Endothelial cell of umbilical vein (primary cell): ENCODE measurements around the gene LRCH1. TPM values are rescaled to one million over a fixed set of nuclear protein-coding genes. Genes with fewer than 3 reads are reported as not detected.

Experiments
- BruUV-seq: library from RNA; stranded (reverse); fragments of 400-500 nt; replicated peaks from 2 replicates; lab custom pipeline; 2021; lab: Mats Ljungman, UMichigan
- CTCF ChIA-PET: fragments of 300-600, 350-600 bp; sonication (Branson Sonifier 250); formaldehyde crosslinking; loops from one replicate; lab custom pipeline; 2021; ENCODE audit warnings: antibody characterized with exemption, inconsistent platforms; lab: Charles Lee
- POLR2A ChIA-PET: fragments of 300-600, 350-600 bp; sonication (Branson Sonifier 250); formaldehyde crosslinking; loops from one replicate; lab custom pipeline; 2021; ENCODE audit warnings: antibody characterized with exemption, inconsistent platforms; lab: Charles Lee
- DNase-seq: peaks from one replicate; pipeline ENCODE4 v3.0.0-alpha.2; 2011; ENCODE audit warnings: low read depth, low spot score
- FAIRE-seq: peaks from 2 replicates; lab custom pipeline; 2011; peaks lifted over from hg19 to GRCh38; lab: Jason Lieb, UNC
- H2AFZ ChIP-seq: 2 replicates; pipeline ENCODE4 v1.6.0; 2012; ENCODE audit warnings: low read depth, low read length, control low read depth, inconsistent platforms
- H3K27ac ChIP-seq: 2 replicates; pipeline ENCODE4 v1.5.1; 2011; ENCODE audit warnings: low read depth, mild to moderate bottlenecking, control low read depth, low read length, moderate library complexity; ENCODE audit not compliant: insufficient read depth
- H3K27me3 ChIP-seq, 2 experiments: 2 replicates each; pipeline versions ENCODE4 v1.6.0 to v1.6.1; 2011; ENCODE audit warnings: low read length in 2 of 2, mixed read lengths in 1 of 2; ENCODE audit not compliant: control insufficient read depth in 2 of 2, insufficient read depth in 2 of 2
- H3K36me3 ChIP-seq, 2 experiments: 2 replicates in 1 of 2; 3 replicates in 1 of 2; pipeline ENCODE4 v1.5.1; 2011; ENCODE audit warnings: low read length in 2 of 2, mild to moderate bottlenecking in 1 of 2, moderate library complexity in 1 of 2; ENCODE audit not compliant: control insufficient read depth in 2 of 2, insufficient read depth in 2 of 2; ENCODE audit errors: extremely low read depth in 1 of 2
- H3K4me1 ChIP-seq: 3 replicates; pipeline ENCODE4 v1.5.1; 2011; ENCODE audit warnings: mild to moderate bottlenecking, low read length; ENCODE audit not compliant: control insufficient read depth, insufficient read depth; ENCODE audit errors: extremely low read depth
- H3K4me2 ChIP-seq: 2 replicates; pipeline ENCODE4 v1.6.1; 2011; ENCODE audit warnings: low read length, control low read depth, mixed read lengths; ENCODE audit not compliant: insufficient read depth
- H3K4me3 ChIP-seq, 3 experiments: fragments of 200-600 bp in 1 of 3; sonication (generic), shearing (Covaris generic) in 1 of 3; replicated peaks in 1 of 3; 2 replicates each; pipeline ENCODE4 v1.5.1; 2011 to 2016; ENCODE audit warnings: control low read depth in 3 of 3, low read length in 3 of 3, mild to moderate bottlenecking in 2 of 3, inconsistent platforms in 1 of 3, low read depth in 1 of 3, moderate library complexity in 1 of 3; ENCODE audit not compliant: insufficient read depth in 1 of 3
- H3K79me2 ChIP-seq: 2 replicates; pipeline ENCODE4 v1.6.0; 2012; ENCODE audit warnings: low read length, inconsistent platforms; ENCODE audit not compliant: control insufficient read depth, insufficient read depth
- H3K9ac ChIP-seq: replicated peaks from 2 replicates; pipeline ENCODE3; 2011; ENCODE audit warnings: low read length, control low read depth; ENCODE audit not compliant: insufficient read depth; ENCODE audit errors: extremely low read depth
- H3K9me1 ChIP-seq: replicated peaks from 3 replicates; pipeline ENCODE4 v1.6.0; 2011; ENCODE audit warnings: mild to moderate bottlenecking, low read length; ENCODE audit not compliant: control insufficient read depth, insufficient read depth; ENCODE audit errors: extremely low read depth
- H3K9me3 ChIP-seq: replicated peaks from 2 replicates; pipeline ENCODE4 v1.5.1; 2012; ENCODE audit warnings: low read length, inconsistent platforms; ENCODE audit not compliant: control insufficient read depth, insufficient read depth
- H4K20me1 ChIP-seq: replicated peaks from 2 replicates; pipeline ENCODE3; 2011; ENCODE audit warnings: mild to moderate bottlenecking, low read length; ENCODE audit not compliant: control insufficient read depth, insufficient read depth; ENCODE audit errors: extremely low read depth
- EZH2 ChIP-seq: IDR thresholded peaks from 2 replicates; pipeline ENCODE4 v1.6.1; 2012; ENCODE audit warnings: borderline replicate concordance, low read depth, mild to moderate bottlenecking, moderate library complexity, low read length, inconsistent platforms; ENCODE audit not compliant: severe bottlenecking
- FOS ChIP-seq: IDR thresholded peaks from 2 replicates; pipeline ENCODE4 v1.6.1; 2011; ENCODE audit warnings: mild to moderate bottlenecking, low read length, moderate library complexity, borderline replicate concordance; ENCODE audit not compliant: insufficient read depth
- GATA2 ChIP-seq: IDR thresholded peaks from 2 replicates; pipeline ENCODE4 v1.7.0; 2011; ENCODE audit warnings: low read depth, mild to moderate bottlenecking, moderate library complexity, mixed read lengths, low read length; ENCODE audit not compliant: insufficient read length, insufficient read depth
- JUN ChIP-seq: IDR thresholded peaks from 2 replicates; pipeline ENCODE4 v1.6.1; 2011; ENCODE audit warnings: borderline replicate concordance, low read depth; ENCODE audit not compliant: insufficient read length, insufficient read depth
- MYC ChIP-seq: IDR thresholded peaks from one replicate; pipeline ENCODE4 v1.6.1; 2011; ENCODE audit warnings: mild to moderate bottlenecking, low read depth, low read length
- POLR2A ChIP-seq: IDR thresholded peaks from 2 replicates; pipeline ENCODE4 v1.6.1; 2012; ENCODE audit warnings: low read depth, mild to moderate bottlenecking, control low read depth, low read length
- POLR2AphosphoS5 ChIP-seq: IDR thresholded peaks from 2 replicates; pipeline ENCODE4 v1.6.1; 2012; ENCODE audit warnings: low read depth, mild to moderate bottlenecking, control low read depth, low read length, moderate library complexity; ENCODE audit not compliant: insufficient read depth
- dilution Hi-C: fragments of 300-500 bp; cut with MboI; formaldehyde crosslinking; loops from one replicate; pipeline ENCODE4 v1.15.0; 2019; ENCODE audit warnings: low sequenced_read_pairs; ENCODE audit not compliant: extremely low pct_ligation_motif_present
- intact Hi-C: fragments of 100-400 bp; cut with micrococcal nuclease; formaldehyde crosslinking; loops from one replicate; pipeline ENCODE4 v1.10.0; 2022
- polyA plus RNA-seq, 4 experiments: library from polyadenylated mRNA; depleted of rRNA in 3 of 4; stranded (reverse) in 3 of 4; unstranded in 1 of 4; fragments of >200 nt; gene quantifications; 2 replicates each; pipeline versions ENCODE4 v1.2.1 to v1.2.3, GENCODE V29; 2011 to 2012; ENCODE audit warnings: missing spikeins in 1 of 4
- total RNA-seq: library from RNA; stranded (reverse); gene quantifications from 2 replicates; pipeline ENCODE4 v1.2.3, GENCODE V29; 2021
- TF ChIP-seq, protein P1 (sequence below), 2 donors: IDR thresholded peaks; 1 replicate in 1 of 2; 2 replicates in 1 of 2; pipeline ENCODE4 v1.5.1; 2011; ENCODE audit warnings: low read length in 2 of 2, mild to moderate bottlenecking in 2 of 2, moderate library complexity in 2 of 2, control low read depth in 1 of 2, inconsistent platforms in 1 of 2, low read depth in 1 of 2; ENCODE audit not compliant: insufficient read depth in 1 of 2; ENCODE audit errors: extremely low read depth in 1 of 2
- TF ChIP-seq, protein P2 (sequence below): IDR thresholded peaks from 2 replicates; pipeline ENCODE4 v1.6.1; 2011; ENCODE audit not compliant: insufficient read depth, insufficient read length

LRCH1 gene
- total and polyA plus RNA-seq, 2 donors (not counting 3 experiments of a cell fraction or from before 2014, with no cell fraction given) = 5.4 to 16.5 TPM

DNA sequence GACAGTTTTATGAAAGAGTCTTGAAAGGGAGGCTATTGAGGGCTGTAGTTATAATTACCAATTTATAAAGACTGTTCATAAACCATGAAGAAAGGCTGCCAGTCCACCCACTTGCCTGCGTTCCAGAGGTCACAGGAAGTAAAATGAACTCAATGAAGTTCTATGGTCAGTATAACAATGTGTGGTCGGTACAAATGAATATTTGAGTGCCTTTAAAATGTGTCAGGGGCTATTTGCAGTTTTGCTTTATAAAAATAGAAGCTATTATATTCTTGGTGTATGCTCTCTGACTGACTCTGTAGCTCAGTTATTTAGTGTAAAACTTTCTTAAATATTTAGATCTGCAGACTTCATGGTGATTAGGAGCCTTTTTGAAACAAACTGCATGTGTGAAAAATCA, 197.0 kb downstream of the LRCH1 start:
- POLR2A ChIA-PET = no interaction called here
- Histone ChIP-seq H3K36me3 (peaks cover 0 to 3% of the 10 kb centered on the region in 2 experiments), H3K27ac (no peak overlapping the region)

More for the DNA sequence above, 197.0 kb downstream of the LRCH1 start:
- BruUV-seq = no TSS peak
- no peak for DNase-seq
- H3K9me3 ChIP-seq = no peaks in the 10 kb centered on the region
- H3K4me3 ChIP-seq = no peak overlapping the region
- no peaks in the 10 kb centered on the region for H3K9me1 ChIP-seq
- CTCF ChIA-PET = interaction anchor here (0.7 kb wide), 1 partner anchor 15 kb away, joined by 3 read pairs; no protein-coding TSS in a partner anchor
- H3K27me3 ChIP-seq = no peaks in the 10 kb centered on the region
- no peaks in the 10 kb centered on the region for H3K4me1 ChIP-seq
- H3K9ac ChIP-seq = no peak overlapping the region
- peak; percentile 62 for FAIRE-seq
- H4K20me1 ChIP-seq = no peaks in the 10 kb centered on the region
- no peak overlapping the region for H3K4me2 ChIP-seq
- H2AFZ ChIP-seq = no peak overlapping the region
- H3K79me2 ChIP-seq = no peaks in the 10 kb centered on the region
- dilution Hi-C loops (no loop called here), intact Hi-C loops (no loop called here)
- TF ChIP-seq JUN (no peak), FOS (no peak), EZH2 (no peak), POLR2AphosphoS5 (no peak), GATA2 (no peak), MYC (no peak), POLR2A (no peak)
- TF ChIP-seq, protein P1, sequence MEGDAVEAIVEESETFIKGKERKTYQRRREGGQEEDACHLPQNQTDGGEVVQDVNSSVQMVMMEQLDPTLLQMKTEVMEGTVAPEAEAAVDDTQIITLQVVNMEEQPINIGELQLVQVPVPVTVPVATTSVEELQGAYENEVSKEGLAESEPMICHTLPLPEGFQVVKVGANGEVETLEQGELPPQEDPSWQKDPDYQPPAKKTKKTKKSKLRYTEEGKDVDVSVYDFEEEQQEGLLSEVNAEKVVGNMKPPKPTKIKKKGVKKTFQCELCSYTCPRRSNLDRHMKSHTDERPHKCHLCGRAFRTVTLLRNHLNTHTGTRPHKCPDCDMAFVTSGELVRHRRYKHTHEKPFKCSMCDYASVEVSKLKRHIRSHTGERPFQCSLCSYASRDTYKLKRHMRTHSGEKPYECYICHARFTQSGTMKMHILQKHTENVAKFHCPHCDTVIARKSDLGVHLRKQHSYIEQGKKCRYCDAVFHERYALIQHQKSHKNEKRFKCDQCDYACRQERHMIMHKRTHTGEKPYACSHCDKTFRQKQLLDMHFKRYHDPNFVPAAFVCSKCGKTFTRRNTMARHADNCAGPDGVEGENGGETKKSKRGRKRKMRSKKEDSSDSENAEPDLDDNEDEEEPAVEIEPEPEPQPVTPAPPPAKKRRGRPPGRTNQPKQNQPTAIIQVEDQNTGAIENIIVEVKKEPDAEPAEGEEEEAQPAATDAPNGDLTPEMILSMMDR (IDR thresholded peaks at IDR 0.05; ENCODE audit: extremely low read depth in 1 of 2, insufficient read depth in 1 of 2, low read depth in 1 of 2, low read length in 2 of 2) = no peak
- TF ChIP-seq, protein P2, sequence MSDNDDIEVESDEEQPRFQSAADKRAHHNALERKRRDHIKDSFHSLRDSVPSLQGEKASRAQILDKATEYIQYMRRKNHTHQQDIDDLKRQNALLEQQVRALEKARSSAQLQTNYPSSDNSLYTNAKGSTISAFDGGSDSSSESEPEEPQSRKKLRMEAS = no peak
